HG03457 (cell line): ENCODE data around the gene MMS19.
A peak's percentile ranks its signal among the peaks of the same experiment; 100 is the strongest.
"Not testable (repeated sequence)": the region's sequence is repeated elsewhere in the genome, so short reads cannot be mapped to it uniquely, and the experiment has no call there.

Experiments
- ATAC-seq: cut with Tn5 transposase; IDR thresholded peaks from one replicate; pipeline ENCODE4 v1.9.1; 2021; ENCODE audit warnings: moderate number of reproducible peaks; ENCODE audit not compliant: unreplicated experiment

Gene MMS19

GRCh38 chr10:97434055-97434454 lies 64.2 kb downstream of the MMS19 start:
- ATAC-seq: no peak

- ATAC-seq: no peak
Observed at GRCh38 chr10:97428572-97428981, 69.6 kb downstream of the MMS19 start.

GRCh38 chr10:97427571-97428179 lies 70.5 kb downstream of the MMS19 start:
- no peak for ATAC-seq

GRCh38 chr10:97426776-97427570 lies 71.2 kb downstream of the MMS19 start:
- ATAC-seq: no peak

GRCh38 chr10:97425964-97426775 lies 72.1 kb downstream of the MMS19 start, which contains the start of gene PGAM1:
Gene PGAM1, plus strand, starts transcription at chr10:97426191. Its CDS starts 117 bp downstream, at chr10:97426308.
- ATAC-seq: peak; percentile 56

GRCh38 chr10:97423757-97424098 lies 74.5 kb downstream of the MMS19 start:
- ATAC-seq: not testable (repeated sequence)

GRCh38 chr10:97416565-97416964 lies 81.7 kb downstream of the MMS19 start:
- no peak for ATAC-seq

GRCh38 chr10:97412891-97413304 lies 85.3 kb downstream of the MMS19 start:
- ATAC-seq: no peak

GRCh38 chr10:97411406-97411805 lies 86.8 kb downstream of the MMS19 start:
- no peak for ATAC-seq

GRCh38 chr10:97408496-97408992 lies 89.7 kb downstream of the MMS19 start:
- no peak for ATAC-seq
